RWPE1 (cell line): ENCODE data around the gene RPRD1A.
"Not testable (repeated sequence)": the region's sequence is repeated elsewhere in the genome, so short reads cannot be mapped to it uniquely, and the experiment has no call there.

Experiments
- CTCF ChIA-PET: fragments of 350-600 bp; sonication (Branson Sonifier 250); formaldehyde crosslinking; extraction: SDS; loops from one replicate; lab custom pipeline; 2021; lab: Yijun Ruan, JAX
- POLR2A ChIA-PET: fragments of 400-600 bp; formaldehyde crosslinking; extraction: SDS; loops from one replicate; lab custom pipeline; 2020; ENCODE audit warnings: antibody characterized with exemption; ENCODE audit not compliant: low non-redundant PET; lab: Yijun Ruan, JAX
- DNase-seq: peaks from one replicate; pipeline ENCODE4 v3.0.0; 2012; ENCODE audit warnings: low spot score
- H3K27ac ChIP-seq: fragments of 450-650 bp; 2 replicates; pipeline ENCODE4 v1.5.1; 2017
- CTCF ChIP-seq: fragments of 450-650 bp; conservative IDR thresholded peaks from 2 replicates; pipeline ENCODE4 v1.5.1; 2017; ENCODE audit warnings: low read depth, mild to moderate bottlenecking

Gene RPRD1A, protein sequence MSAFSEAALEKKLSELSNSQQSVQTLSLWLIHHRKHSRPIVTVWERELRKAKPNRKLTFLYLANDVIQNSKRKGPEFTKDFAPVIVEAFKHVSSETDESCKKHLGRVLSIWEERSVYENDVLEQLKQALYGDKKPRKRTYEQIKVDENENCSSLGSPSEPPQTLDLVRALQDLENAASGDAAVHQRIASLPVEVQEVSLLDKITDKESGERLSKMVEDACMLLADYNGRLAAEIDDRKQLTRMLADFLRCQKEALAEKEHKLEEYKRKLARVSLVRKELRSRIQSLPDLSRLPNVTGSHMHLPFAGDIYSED

DNA sequence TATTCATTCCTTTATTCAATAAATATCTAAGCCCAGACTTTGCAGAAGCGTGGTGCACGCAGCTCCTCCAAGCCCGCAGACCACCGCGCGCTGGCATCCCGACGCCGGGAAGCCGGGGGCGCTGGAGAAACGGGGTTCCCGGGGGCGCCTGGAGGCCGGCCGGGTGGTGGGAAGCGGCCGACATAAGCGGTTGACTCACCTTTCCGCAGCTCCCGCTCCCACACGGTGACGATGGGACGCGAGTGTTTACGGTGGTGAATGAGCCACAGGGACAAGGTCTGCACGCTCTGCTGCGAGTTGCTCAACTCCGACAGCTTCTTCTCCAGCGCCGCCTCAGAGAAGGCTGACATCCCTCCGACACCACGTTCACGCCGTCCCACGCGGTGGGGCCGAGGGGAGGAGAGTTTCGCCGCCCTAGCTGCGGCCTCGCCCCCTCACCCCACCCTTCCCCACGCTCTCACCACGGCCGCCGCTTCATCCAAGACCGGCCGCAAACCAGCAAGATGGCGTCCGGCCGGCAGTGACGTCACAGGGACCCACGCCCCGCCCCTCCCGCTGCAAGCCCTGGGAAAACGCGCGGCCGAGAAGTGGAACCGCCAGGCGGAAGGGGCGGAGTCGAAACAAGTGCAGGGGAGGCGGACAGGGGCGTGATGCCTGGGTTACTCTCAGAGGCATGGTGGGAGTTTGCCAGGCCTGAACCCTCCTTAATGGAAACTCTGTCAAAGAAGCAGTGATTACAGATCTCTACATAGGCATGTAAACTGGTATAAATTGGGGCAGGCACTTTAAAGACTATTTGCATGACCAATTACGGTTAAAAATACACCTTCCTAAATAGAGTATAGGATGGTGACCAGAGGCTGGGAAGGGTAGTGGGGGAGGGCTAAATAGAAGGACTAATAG, at the start of gene RPRD1A:
Gene RPRD1A, minus strand, starts transcription at position 505 of the 903 bp plus-strand sequence. Its CDS starts 155 bp downstream, at position 350.
- DNase-seq = peak; percentile 89
- no peak for TF ChIP-seq CTCF
- CTCF ChIA-PET = no interaction called here
- peak within 1 kb of the TSS; percentile 85 for H3K27ac ChIP-seq
- POLR2A ChIA-PET = no interaction called here

DNA sequence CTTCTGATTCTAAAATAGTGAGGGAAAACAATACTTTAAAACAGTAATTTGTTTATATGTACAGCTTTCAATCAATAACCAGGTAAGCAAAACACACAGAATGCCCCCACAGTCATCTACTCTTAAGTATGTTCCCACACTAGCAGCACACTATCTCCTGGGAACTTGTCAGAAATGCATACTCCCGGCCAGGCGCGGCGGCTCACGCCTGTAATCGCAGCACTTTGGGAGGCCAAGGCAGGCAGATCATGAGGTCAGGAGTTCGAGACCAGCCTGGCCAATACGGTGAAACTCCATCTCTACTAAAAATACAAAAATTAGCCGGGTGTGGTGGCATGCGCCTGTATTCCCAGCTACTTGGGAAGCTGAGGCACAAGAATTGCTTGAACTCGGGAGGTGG, 49.4 kb upstream of the RPRD1A start:
- H3K27ac ChIP-seq, POLR2A ChIA-PET, DNase-seq: not testable (repeated sequence)
- CTCF ChIA-PET = interaction anchor here (0.6 kb wide), 1 partner anchor 16 kb away, joined by 3 read pairs; no protein-coding TSS in a partner anchor

DNA sequence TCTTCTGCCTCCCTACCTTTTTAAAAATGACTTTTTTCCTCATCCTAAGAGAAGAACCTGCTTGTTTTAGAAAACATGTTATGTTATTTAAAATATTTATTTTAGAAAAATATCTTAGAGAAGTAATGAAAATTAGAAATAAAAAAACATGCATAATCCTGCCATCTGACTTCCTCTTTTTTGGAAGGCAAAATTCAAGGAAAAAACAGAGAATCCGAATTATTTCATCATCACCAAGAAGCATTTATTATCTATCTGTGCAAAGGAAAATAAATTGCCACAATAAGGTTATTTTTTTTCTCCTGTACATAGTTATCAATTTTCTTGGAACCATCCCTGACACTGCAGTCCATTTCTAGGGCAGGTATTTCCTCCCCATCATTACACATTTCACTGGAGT, 47.4 kb upstream of the RPRD1A start:
- ChIA-PET POLR2A (no interaction called here), CTCF (no interaction called here)
- no peak overlapping the region for H3K27ac ChIP-seq
- no peak for TF ChIP-seq CTCF
- DNase-seq = no peak

DNA sequence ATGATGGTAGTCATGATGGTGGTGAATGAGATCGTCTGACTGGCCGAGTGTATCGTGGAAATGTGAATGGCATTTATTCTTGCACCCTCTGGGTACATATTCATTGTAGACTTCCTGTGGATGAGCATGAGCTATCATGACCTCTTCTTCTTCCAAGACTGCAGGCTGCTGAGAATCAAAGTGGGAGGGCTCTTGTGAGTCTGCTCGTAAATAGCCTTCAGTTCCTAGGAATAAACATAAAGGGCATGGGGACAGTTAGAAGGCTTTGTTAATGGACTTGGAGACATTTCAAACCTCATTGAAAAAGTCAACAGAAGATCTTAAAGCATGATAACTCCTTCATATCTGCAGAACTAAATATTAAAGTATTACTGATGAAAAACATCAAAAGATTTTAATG, 46.9 kb upstream of the RPRD1A start:
- no peak for TF ChIP-seq CTCF
- ChIA-PET POLR2A (no interaction called here), CTCF (no interaction called here)
- DNase-seq = no peak
- H3K27ac ChIP-seq = no peak overlapping the region

DNA sequence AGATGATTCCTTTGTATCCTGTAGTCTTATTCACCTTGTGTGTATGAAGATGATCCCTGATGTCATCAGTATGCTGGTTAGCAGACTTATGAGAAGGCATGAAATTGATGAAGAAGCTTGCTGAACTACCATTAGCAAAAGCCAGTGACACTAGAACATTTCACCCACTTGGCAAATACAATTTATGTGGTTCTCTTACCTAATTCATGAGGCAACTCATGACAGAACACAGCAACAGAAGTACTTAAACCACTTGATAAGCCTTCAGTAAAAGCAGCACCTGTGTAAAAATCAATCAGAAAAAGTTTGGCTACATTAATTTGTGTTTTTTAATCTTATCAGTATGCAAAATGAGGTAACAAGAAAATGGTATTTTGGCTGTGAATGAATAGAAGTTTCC, 44.9 kb upstream of the RPRD1A start:
- no peak for DNase-seq
- no peak overlapping the region for H3K27ac ChIP-seq
- no peak for TF ChIP-seq CTCF
- POLR2A ChIA-PET = no interaction called here
- CTCF ChIA-PET = no interaction called here

GRCh38 chr18:36109737-36110136, 42.4 kb upstream of the RPRD1A start:
- no peak for DNase-seq
- H3K27ac ChIP-seq = no peak overlapping the region
- POLR2A ChIA-PET = no interaction called here
- CTCF ChIA-PET = no interaction called here
- TF ChIP-seq CTCF = no peak
